HG02798 (cell line): Measurements from ENCODE around the gene VWA5B2.

ENCODE experiments used
- ATAC-seq: cut with Tn5 transposase; IDR thresholded peaks from one replicate; pipeline ENCODE4 v1.9.1; 2021; ENCODE audit warnings: mild to moderate bottlenecking; ENCODE audit not compliant: unreplicated experiment, poor library complexity

The VWA5B2 gene

GRCh38 chr3:184222521-184222920, 6.9 kb upstream of the VWA5B2 start:
- no peak for ATAC-seq

DNA sequence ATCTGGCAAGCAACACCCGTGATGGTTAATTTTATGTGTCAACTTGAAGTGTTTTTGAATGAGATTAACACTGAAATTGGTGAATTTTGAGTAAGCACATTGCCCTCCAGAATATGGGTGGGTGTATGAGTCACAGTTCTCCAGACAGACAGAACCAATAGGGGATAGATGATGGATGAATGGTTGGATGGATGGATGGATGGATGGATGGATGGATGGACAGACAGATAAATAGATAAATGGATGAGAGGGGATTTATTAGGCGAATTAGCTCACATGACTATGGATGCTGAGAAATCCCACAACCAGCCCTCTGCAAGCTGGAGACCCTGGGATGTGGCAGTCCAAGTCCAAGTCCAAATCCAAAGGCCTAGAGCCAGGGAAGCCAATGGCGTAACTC, 5.4 kb upstream of the VWA5B2 start:
- no peak for ATAC-seq

GRCh38 chr3:184227481-184227935, 1.9 kb upstream of the VWA5B2 start:
- no peak for ATAC-seq

DNA sequence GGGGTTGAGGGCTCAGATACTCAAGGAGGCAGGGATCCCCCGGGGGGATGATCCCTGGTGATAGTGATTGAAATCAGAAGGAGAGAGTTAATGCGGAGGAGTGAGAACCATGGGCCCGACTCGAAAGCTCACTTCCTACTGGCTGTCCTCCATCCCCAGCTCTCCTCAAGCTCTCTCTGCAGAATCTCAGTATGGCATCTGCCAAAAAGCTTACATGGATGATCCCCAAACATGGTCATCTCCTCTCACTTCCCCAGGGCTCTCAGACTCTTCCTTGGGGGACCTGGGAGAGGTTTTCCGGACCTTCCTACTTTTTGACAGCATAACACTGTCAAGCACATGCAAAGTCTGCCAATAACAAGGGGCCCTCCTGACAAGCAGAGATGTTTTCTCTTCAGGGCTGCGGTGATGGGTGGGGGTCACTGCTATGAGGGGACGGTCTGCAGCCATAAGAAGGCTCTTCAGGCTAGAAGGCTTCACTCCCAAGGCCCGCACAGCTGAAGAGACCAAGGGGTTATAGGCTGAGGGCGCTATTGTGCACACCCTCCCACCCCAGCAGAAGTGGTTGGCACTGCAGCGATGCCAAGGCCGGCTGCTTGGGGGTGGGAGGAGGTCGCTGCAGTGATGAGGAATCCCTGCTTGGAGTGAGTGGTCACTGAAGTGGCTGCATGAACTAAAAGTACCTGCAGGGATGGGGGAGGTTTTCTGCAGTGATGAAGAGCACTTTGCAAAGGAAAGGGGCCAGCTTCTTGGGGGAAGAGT, 828 bp upstream of the VWA5B2 start:
- ATAC-seq = no peak

DNA sequence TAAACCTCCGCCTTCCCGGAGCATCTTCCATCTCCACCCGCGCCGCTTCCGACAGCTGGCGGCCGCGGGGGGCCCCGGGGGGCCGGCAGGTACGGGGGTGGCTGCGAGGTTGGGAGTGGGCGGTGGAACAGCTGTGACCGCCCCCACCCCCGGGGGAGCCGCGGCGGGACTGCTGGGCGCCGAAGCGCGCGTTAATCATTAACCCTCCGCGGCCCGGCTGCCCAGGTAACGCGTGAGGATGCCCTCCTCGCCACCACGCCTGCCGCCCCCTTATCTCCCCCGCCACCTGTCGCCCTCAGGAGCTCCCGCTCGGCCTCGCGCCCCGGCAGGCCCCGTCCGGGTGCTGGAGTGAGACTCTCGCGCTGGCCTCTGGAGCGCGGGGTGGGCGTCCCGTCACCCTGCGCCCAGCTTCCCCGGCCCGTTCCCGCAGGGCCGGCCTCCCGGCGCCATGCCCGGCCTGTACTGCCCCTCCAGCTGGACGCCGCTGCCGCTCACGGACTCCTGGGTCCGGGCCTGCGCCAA, 757 bp downstream of the VWA5B2 start:
- ATAC-seq = no peak

DNA sequence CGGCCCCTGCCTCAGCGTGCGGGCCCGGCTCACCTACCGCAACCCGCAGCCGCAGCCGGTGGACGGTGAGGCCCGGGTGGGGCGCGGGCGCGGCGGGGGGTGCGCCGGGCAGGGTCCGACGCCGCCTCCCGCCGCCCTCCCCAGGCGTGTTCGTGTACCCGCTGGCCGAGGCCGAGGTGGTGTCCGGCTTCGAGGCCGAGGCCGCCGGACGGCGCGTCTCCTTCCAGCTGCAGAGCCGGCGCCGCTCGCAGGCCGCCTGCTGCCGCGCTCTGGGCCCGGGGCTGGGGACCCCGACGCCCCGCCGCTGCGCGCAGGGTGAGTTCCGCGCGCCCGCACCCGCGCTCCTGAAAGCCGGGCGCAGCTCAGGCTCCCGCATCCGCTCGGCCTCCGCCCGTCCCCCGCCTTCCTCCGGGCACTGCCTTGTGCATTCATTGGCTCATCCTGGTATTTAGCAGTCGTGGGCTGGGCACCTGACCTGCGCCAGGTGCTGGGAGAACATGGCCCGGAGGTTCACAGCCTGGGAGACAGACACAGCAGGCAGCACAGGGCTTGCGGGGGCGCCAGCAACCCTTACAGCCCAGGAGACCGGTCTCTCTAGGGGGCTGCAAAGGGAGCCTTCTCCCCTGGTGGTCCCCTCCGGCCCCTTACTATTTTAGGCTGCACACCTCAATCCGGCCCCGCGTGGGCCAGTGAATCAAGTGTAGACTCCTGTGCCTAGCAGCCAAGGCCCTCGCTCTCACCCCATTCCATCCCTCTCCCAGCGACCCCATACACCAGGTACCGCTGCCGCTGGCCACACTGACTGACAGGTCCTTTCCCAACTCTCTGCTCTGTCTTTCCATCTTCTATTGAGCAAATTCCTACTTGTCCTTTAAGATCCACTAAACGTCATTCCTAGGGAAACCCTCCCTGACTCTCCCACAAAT, 1.5 kb downstream of the VWA5B2 start:
- no peak for ATAC-seq

GRCh38 chr3:184231671-184232070, 2.3 kb downstream of the VWA5B2 start:
- no peak for ATAC-seq

GRCh38 chr3:184233127-184233843, 3.9 kb downstream of the VWA5B2 start:
- ATAC-seq = no peak

GRCh38 chr3:184234224-184234623, 4.8 kb downstream of the VWA5B2 start:
- no peak for ATAC-seq

- no peak for ATAC-seq
These were observed 5.4 kb downstream of the VWA5B2 start for GRCh38 chr3:184234671-184235380.

DNA sequence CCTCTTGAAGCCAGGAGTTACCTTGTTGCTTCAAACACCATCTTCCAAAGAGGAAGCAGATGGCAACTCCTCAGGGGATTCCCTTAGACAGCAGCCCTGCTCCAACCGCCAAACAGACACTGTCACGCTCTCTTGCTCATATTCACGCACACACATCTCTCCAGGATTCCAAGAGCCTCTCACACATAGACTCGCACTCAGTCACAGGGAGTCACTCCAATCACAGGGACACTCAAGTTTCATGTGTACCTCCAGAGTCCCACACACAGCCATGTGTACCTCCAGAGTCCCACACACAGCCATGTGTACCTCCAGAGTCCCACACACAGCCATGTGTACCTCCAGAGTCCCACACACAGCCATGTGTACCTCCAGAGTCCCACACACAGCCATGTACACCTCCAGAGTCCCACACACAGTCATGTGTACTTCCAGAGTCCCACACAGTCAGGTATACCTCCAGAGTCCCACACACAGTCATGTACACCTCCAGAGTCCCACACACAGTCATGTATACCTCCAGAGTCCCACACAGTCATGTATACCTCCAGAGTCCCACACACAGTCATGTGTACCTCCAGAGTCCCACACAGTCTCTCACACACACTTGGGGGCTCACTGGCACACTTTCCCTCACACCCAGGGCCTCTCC, 6.1 kb downstream of the VWA5B2 start:
- ATAC-seq = no peak

DNA sequence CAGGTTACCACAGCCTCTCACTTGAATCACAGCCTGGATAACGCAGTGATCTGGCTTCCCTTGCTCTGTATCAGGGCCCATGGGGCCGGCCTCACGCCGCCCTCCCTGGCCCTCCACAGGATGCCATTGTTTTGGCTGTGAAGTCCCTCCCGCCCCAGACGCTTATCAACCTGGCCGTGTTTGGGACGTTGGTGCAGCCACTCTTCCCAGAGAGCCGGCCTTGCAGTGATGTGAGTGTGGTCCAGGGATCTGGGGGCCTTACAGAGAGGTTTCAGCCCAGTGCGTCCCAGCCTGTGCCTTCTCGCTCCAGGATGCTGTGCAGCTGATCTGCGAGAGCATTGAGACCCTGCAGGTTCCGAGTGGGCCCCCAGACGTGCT, 6.6 kb downstream of the VWA5B2 start:
- ATAC-seq = no peak

GRCh38 chr3:184236636-184237035, 7.3 kb downstream of the VWA5B2 start:
- no peak for ATAC-seq

DNA sequence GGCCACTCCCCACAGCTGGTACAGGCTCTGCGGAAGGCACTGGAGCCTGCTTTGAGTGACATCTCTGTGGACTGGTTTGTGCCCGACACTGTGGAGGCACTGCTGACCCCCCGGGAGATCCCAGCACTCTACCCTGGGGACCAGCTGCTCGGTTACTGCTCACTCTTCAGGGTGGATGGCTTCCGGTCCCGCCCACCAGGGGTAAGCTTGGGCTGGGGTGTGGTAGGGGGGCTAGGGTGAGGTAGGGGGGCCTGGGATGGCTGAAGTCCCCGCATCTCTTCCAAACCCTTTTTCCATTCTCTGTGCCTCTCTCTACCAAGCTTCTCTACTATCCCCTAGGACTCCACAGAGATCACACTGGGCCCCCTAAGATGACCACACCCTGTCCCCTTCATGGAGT, 7.8 kb downstream of the VWA5B2 start:
- no peak for ATAC-seq

GRCh38 chr3:184237807-184238206, 8.4 kb downstream of the VWA5B2 start:
- no peak for ATAC-seq

DNA sequence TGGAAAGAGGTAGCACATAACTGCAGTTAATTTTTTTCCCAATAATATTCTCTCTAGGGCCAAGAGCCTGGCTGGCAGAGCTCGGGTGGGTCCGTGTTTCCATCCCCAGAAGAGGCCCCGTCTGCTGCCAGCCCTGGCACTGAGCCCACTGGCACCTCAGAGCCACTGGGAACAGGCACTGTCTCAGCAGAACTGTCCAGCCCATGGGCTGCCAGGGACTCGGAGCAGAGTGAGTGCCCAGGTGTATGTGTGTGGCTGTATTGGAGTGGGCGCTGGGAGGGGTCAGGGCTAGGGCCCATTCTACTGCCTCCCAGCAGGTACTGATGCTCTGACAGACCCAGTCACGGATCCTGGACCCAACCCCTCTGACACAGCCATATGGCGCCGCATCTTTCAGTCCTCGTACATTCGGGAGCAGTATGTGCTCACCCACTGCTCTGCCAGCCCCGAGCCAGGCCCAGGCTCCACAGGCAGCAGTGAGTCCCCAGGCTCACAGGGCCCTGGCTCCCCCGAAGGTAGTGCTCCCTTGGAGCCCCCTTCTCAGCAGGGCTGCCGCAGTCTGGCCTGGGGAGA, 8.9 kb downstream of the VWA5B2 start:
- no peak for ATAC-seq

- ATAC-seq = no peak
These were observed 9.8 kb downstream of the VWA5B2 start for GRCh38 chr3:184239221-184239620.

GRCh38 chr3:184239708-184240107, 10.3 kb downstream of the VWA5B2 start:
- ATAC-seq = no peak
